Measurements from ENCODE around the gene GCSAM.

Gene GCSAM

DNA sequence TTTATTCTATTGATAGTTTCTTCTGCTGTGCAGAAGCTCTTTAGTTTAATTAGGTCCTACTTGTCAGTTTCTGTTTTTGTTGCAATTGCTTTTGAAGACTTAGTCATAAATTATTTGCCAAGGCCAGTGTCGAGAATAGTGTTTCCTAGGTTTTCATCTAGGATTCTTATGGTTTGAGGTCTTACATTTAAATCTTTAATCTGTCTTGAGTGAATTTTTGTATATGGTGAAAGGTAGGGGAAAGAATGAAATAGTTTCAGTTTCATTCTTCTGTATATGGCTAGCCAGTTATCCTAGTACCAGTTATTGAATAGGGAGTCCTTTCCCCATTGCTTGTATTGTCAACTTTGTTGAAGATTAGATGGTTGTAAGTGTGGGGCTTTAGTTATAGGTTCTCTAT, 10.6 kb upstream of the GCSAM start:
- no peak for DNase-seq (ENCODE audit: low read depth)
- no peak for TF ChIP-seq CTCF (IDR thresholded peaks at IDR 0.05; ENCODE audit: insufficient read depth, low read depth, low read length, missing control alignments)
- H3K4me3 ChIP-seq (ENCODE audit: low read depth, low read length) = no peak overlapping the region

- H3K4me3 ChIP-seq (ENCODE audit: low read depth, low read length) = no peak overlapping the region
- peak; percentile 42 for DNase-seq (ENCODE audit: low read depth)
- no peak for TF ChIP-seq CTCF (IDR thresholded peaks at IDR 0.05; ENCODE audit: insufficient read depth, low read depth, low read length, missing control alignments)
Measured at GRCh38 chr3:112143251-112143650, 10.2 kb upstream of the GCSAM start.

DNA sequence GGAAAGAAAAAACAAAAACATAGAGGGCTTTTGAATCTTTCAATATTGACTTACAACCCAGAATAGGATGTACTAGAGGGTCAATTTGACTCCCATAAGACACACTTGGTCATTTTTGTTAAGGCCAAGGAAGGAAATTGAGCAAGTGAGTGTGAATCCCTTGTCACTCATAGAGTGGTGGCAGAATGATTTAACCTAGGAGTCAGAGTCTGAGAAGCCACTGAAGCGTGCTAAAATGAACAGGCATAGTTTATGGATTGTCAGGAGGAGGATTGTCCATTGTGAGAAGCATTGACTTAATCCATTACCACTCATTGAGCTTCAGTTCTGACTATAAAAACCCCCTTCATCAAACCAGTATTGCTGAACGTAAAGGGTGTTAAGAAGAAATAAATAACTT, 8.2 kb upstream of the GCSAM start:
- DNase-seq (ENCODE audit: low read depth) = no peak
- TF ChIP-seq CTCF (IDR thresholded peaks at IDR 0.05; ENCODE audit: insufficient read depth, low read depth, low read length, missing control alignments) = no peak

DNA sequence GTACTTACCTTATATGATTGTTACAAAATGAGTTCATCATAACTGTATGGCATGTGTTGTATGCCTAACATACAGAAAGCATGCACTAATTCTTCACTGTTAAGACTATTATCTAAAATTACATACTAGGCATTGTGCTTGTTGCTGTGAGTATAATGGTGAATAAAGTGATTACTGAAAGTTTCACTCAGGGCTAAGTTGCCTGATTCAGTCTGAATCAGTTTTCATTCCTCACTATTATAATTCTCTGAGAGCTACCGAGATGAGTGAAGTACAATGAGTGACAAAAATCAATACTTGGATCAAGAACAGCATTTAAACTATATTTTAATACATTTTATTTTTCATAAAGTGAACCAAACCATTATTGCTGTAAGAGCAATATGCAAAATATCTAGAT, 7.5 kb upstream of the GCSAM start:
- no peak overlapping the region for H3K4me3 ChIP-seq (ENCODE audit: low read depth, low read length)
- no peak for DNase-seq (ENCODE audit: low read depth)
- TF ChIP-seq CTCF (IDR thresholded peaks at IDR 0.05; ENCODE audit: insufficient read depth, low read depth, low read length, missing control alignments) = no peak

More for the DNA sequence above, 8.2 kb upstream of the GCSAM start:
- no peak overlapping the region for H3K4me3 ChIP-seq (ENCODE audit: low read depth, low read length)

DNA sequence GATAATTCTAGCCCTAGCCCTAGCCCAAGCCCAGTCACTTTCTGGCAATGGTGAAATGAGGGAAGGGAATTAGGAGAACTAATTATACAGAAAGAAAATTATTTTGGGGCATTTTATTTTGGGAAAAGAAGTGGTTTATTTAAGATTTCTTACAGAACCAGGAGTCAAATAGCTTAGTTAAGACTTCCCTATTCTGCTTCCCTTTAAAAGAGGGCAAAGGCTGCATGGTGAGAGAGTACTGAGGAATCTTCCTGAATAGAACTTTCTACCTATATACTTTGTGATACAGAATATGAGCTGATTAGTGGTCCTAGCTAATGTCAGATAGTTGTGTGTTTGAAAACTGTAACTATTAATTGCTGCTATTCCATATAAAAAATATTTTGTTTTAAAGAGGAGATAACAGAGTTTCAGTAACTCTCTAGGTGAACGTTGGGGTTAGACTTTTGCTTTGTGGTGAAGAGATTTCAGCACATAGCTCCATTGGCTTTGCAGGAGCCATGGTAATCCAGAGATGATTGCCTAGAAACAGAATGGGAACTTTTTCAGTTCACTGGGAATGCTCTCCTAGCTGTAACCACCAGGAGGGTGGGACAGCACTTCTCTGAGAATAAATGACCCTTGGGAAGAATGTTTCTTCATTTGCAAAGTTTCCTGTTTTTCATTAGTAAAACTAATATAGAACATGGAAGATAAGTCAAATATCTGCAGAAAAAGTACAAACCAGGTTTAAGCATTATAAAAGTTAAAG, 5.3 kb upstream of the GCSAM start:
- no peak overlapping the region for H3K4me3 ChIP-seq (ENCODE audit: low read depth, low read length)
- no peak for DNase-seq (ENCODE audit: low read depth)
- no peak for TF ChIP-seq CTCF (IDR thresholded peaks at IDR 0.05; ENCODE audit: insufficient read depth, low read depth, low read length, missing control alignments)

DNA sequence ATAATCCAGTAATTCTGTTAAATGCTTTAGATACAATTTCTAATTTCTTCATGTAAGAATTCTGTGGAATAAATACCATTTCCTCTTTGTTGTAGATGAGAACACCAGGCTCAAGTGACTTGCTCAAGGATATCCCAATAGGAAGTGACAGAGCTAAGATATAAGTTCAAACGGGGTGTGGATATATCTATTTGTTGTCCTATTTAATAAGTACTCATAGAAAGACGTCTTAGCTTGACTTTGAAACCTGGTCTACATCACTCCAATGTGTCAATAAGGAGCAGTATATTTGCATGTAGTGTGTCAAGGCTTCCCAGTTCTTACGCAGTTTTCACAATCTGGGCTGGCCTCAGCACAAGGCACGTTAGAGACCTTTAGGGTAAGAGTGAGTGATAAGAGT, 4.7 kb upstream of the GCSAM start:
- H3K4me3 ChIP-seq (ENCODE audit: low read depth, low read length) = no peak overlapping the region
- TF ChIP-seq CTCF (IDR thresholded peaks at IDR 0.05; ENCODE audit: insufficient read depth, low read depth, low read length, missing control alignments) = no peak

More for the DNA sequence above, 4.7 kb upstream of the GCSAM start:
- no peak for DNase-seq (ENCODE audit: low read depth)

All from GM12865 (cell line).